Activated T-cell treated with anti-CD3 and anti-CD28 coated beads, Interleukin-2, amount 50 U/mL, for 24 hours (primary cell): ENCODE results near the gene MKRN2OS.
"Not testable (repeated sequence)": the region's sequence is repeated elsewhere in the genome, so short reads cannot be mapped to it uniquely, and the experiment has no call there.

Experiments
- DNase-seq: peaks from one replicate; pipeline ENCODE4 v3.0.0-alpha.2; 2020
- H3K27ac Mint-ChIP-seq: 2 replicates; pipeline ENCODE4 v1.8.0; 2020; ENCODE audit warnings: mild to moderate bottlenecking, mixed read lengths
- H3K27me3 Mint-ChIP-seq: 2 replicates; pipeline ENCODE4 v1.8.0; 2020; ENCODE audit warnings: mixed read lengths
- H3K36me3 Mint-ChIP-seq: 2 replicates; pipeline ENCODE4 v1.8.0; 2020; ENCODE audit warnings: low read depth, mixed read lengths
- H3K4me1 Mint-ChIP-seq: 2 replicates; pipeline ENCODE4 v1.8.0; 2020; ENCODE audit warnings: low read depth, mixed read lengths
- H3K4me3 Mint-ChIP-seq: 2 replicates; pipeline ENCODE4 v1.8.0; 2020; ENCODE audit warnings: mild to moderate bottlenecking, moderate library complexity, mixed read lengths
- H3K9me3 Mint-ChIP-seq: 2 replicates; pipeline ENCODE4 v1.8.0; 2020; ENCODE audit warnings: mixed read lengths

The MKRN2OS gene

GRCh38 chr3:12556314-12556689 lies 11.0 kb upstream of the MKRN2OS start:
- Mint-ChIP-seq H3K4me1 (peaks cover 54% of the 10 kb centered on the region), H3K27me3 (peaks cover 29% of the 10 kb centered on the region), H3K36me3 (peaks cover 9% of the 10 kb centered on the region), H3K4me3 (peak overlapping the region; percentile 95), H3K27ac (peak overlapping the region; percentile 95), H3K9me3 (no peaks in the 10 kb centered on the region)
- DNase-seq, result no peak

- Mint-ChIP-seq H3K27ac (no peak overlapping the region), H3K27me3 (peaks cover 36% of the 10 kb centered on the region), H3K9me3 (no peaks in the 10 kb centered on the region), H3K36me3 (peaks cover 9% of the 10 kb centered on the region), H3K4me1 (peaks cover 30% of the 10 kb centered on the region), H3K4me3 (peak overlapping the region; percentile 86)
- peak; percentile 51 for DNase-seq
Measured at GRCh38 chr3:12553921-12554391, 8.7 kb upstream of the MKRN2OS start.

- no peaks in the 10 kb centered on the region for H3K9me3 Mint-ChIP-seq
- peaks cover 8% of the 10 kb centered on the region for H3K4me1 Mint-ChIP-seq
- no peak for DNase-seq
- no peaks in the 10 kb centered on the region for H3K36me3 Mint-ChIP-seq
- no peak overlapping the region for H3K27ac Mint-ChIP-seq
- H3K4me3 Mint-ChIP-seq, result no peak overlapping the region
- H3K27me3 Mint-ChIP-seq, result peaks cover 28% of the 10 kb centered on the region
Measured at GRCh38 chr3:12549971-12550760, 4.9 kb upstream of the MKRN2OS start.

- H3K4me3 Mint-ChIP-seq, result no peak overlapping the region
- no peak overlapping the region for H3K27ac Mint-ChIP-seq
- DNase-seq, result no peak
- H3K36me3 Mint-ChIP-seq, result peaks cover 23% of the 10 kb centered on the region
- no peaks in the 10 kb centered on the region for H3K27me3 Mint-ChIP-seq
- no peaks in the 10 kb centered on the region for H3K9me3 Mint-ChIP-seq
- peaks cover 2% of the 10 kb centered on the region for H3K4me1 Mint-ChIP-seq
Measured at GRCh38 chr3:12544652-12545472, 437 bp downstream of the MKRN2OS start.

- H3K27ac Mint-ChIP-seq, result not testable (repeated sequence)
Measured at GRCh38 chr3:12543497-12543896, 1.8 kb downstream of the MKRN2OS start.

GRCh38 chr3:12541625-12542024 lies 3.7 kb downstream of the MKRN2OS start:
- peak overlapping the region; percentile 27 for H3K27ac Mint-ChIP-seq
- no peak overlapping the region for H3K4me3 Mint-ChIP-seq
- peaks cover 41% of the 10 kb centered on the region for H3K36me3 Mint-ChIP-seq
- no peaks in the 10 kb centered on the region for H3K9me3 Mint-ChIP-seq
- H3K4me1 Mint-ChIP-seq, result peaks cover 2% of the 10 kb centered on the region
- H3K27me3 Mint-ChIP-seq, result no peaks in the 10 kb centered on the region
- DNase-seq, result no peak

More at GRCh38 chr3:12543497-12543896, 1.8 kb downstream of the MKRN2OS start:
- not testable (repeated sequence) for H3K4me3 Mint-ChIP-seq, DNase-seq, H3K4me1 Mint-ChIP-seq, H3K9me3 Mint-ChIP-seq, H3K27me3 Mint-ChIP-seq
- H3K36me3 Mint-ChIP-seq, result peaks cover 33% of the 10 kb centered on the region

DNA sequence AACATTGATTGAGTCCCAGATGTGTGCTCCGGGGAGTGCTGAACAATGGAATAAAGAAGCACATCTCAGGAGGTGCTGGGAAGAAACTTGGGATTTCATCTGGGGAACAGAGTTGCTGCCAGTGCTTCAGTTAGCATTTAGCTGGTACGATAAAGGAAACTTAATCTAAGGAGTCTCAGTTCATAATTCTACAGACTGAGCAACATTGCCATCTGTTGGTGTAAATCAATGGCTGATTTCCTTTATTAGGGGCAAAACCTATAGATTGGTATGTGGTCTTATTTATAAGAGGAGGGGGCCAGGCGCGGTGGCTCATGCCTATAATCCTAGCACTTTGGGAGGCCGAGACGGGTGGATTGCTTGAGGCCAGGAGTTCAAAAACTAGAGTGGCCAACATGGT lies 8.9 kb downstream of the MKRN2OS start:
- Mint-ChIP-seq H3K36me3 (peaks cover 69% of the 10 kb centered on the region), H3K27me3 (no peaks in the 10 kb centered on the region), H3K9me3 (no peaks in the 10 kb centered on the region), H3K27ac (no peak overlapping the region), H3K4me1 (peaks cover 8% of the 10 kb centered on the region), H3K4me3 (no peak overlapping the region)
- no peak for DNase-seq

- Mint-ChIP-seq H3K36me3 (peaks cover 79% of the 10 kb centered on the region), H3K27me3 (no peaks in the 10 kb centered on the region)
Measured at GRCh38 chr3:12532182-12532581, 13.1 kb downstream of the MKRN2OS start.

GRCh38 chr3:12527757-12528143 lies 17.5 kb downstream of the MKRN2OS start:
- no peak overlapping the region for H3K4me3 Mint-ChIP-seq
- H3K4me1 Mint-ChIP-seq, result peaks cover 12% of the 10 kb centered on the region
- peaks cover 90% of the 10 kb centered on the region for H3K36me3 Mint-ChIP-seq
- no peak overlapping the region for H3K27ac Mint-ChIP-seq
- no peak for DNase-seq
- H3K9me3 Mint-ChIP-seq, result no peaks in the 10 kb centered on the region
- H3K27me3 Mint-ChIP-seq, result no peaks in the 10 kb centered on the region

More at GRCh38 chr3:12532182-12532581, 13.1 kb downstream of the MKRN2OS start:
- Mint-ChIP-seq H3K4me1 (peaks cover 12% of the 10 kb centered on the region), H3K4me3 (no peak overlapping the region), H3K9me3 (no peaks in the 10 kb centered on the region), H3K27ac (peak overlapping the region; percentile 44)
- DNase-seq, result no peak

DNA sequence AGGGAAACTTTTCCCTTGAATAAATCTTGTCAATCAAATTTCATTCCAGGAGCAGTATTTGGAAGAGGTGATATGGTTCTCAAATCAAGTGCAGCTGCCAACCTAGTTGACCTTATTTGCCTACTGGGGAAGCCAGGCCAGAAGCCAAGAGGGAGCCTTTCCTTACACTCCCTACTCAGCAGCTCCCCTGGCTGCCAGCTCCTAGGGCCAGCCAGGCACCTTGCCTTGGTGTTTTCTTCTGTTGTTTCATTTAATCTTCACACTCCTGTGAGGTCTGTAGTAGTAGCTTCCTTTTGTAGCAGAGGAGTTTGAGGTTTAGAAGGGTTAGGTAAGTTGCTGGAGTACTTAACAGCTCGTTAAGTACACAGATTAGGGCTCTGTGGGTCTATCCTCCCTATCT lies 22.6 kb downstream of the MKRN2OS start:
- DNase-seq, result no peak
- Mint-ChIP-seq H3K4me1 (no peaks in the 10 kb centered on the region), H3K27ac (no peak overlapping the region), H3K36me3 (peaks cover 82% of the 10 kb centered on the region), H3K27me3 (no peaks in the 10 kb centered on the region), H3K9me3 (no peaks in the 10 kb centered on the region), H3K4me3 (no peak overlapping the region)

GRCh38 chr3:12521010-12521409 lies 24.3 kb downstream of the MKRN2OS start:
- H3K27ac Mint-ChIP-seq, result no peak overlapping the region
- H3K27me3 Mint-ChIP-seq, result no peaks in the 10 kb centered on the region
- peaks cover 78% of the 10 kb centered on the region for H3K36me3 Mint-ChIP-seq
- H3K4me1 Mint-ChIP-seq, result no peaks in the 10 kb centered on the region
- H3K9me3 Mint-ChIP-seq, result no peaks in the 10 kb centered on the region
- no peak for DNase-seq
- H3K4me3 Mint-ChIP-seq, result no peak overlapping the region

- Mint-ChIP-seq H3K27me3 (no peaks in the 10 kb centered on the region), H3K9me3 (no peaks in the 10 kb centered on the region), H3K36me3 (peaks cover 76% of the 10 kb centered on the region), H3K4me1 (no peaks in the 10 kb centered on the region), H3K27ac (no peak overlapping the region), H3K4me3 (no peak overlapping the region)
- no peak for DNase-seq
Measured at GRCh38 chr3:12518261-12519028, 26.9 kb downstream of the MKRN2OS start.

DNA sequence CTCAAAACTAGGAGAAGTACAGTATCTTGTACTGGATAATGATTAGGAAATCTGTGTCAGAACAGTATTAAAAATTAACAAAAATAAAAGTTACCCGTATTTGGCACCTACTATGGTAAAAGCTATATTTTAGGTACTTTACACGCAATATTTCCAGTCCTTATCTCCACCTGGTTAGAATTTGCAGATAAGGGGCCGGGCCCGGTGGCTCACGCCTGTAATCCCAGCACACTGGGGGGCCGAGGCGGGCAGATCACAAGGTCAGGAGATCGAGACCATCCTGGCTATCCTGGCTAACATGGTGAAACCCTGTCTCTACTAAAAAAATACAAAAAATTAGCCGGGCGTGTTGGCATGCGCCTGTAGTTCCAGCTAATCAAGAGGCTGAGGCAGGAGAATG lies 28.4 kb downstream of the MKRN2OS start:
- Mint-ChIP-seq H3K27ac (no peak overlapping the region), H3K4me3 (no peak overlapping the region), H3K9me3 (no peaks in the 10 kb centered on the region), H3K4me1 (no peaks in the 10 kb centered on the region), H3K27me3 (no peaks in the 10 kb centered on the region), H3K36me3 (peaks cover 78% of the 10 kb centered on the region)
- DNase-seq, result no peak

GRCh38 chr3:12515631-12516030 lies 29.7 kb downstream of the MKRN2OS start:
- Mint-ChIP-seq H3K36me3 (peaks cover 81% of the 10 kb centered on the region), H3K9me3 (no peaks in the 10 kb centered on the region), H3K27ac (no peak overlapping the region), H3K27me3 (no peaks in the 10 kb centered on the region), H3K4me3 (no peak overlapping the region), H3K4me1 (no peaks in the 10 kb centered on the region)
- DNase-seq, result no peak
